A549 (cell line): ENCODE measurements around the gene HS3ST3A1.

Source experiments
- CTCF ChIP-seq: fragments of >200 bp; sonication (Bioruptor Twin); formaldehyde crosslinking; IDR thresholded peaks from 3 replicates; pipeline ENCODE4 v1.5.1; 2016
- HOXA7 ChIP-seq: fragments of 250-450 bp; sonication (Bioruptor Pico); IDR thresholded peaks from 2 replicates; pipeline ENCODE4 v1.5.0; 2020; ENCODE audit warnings: mild to moderate bottlenecking, moderate library complexity
- PBX3 ChIP-seq: IDR thresholded peaks from 2 replicates; pipeline ENCODE4 v1.6.1; 2012
- POLR2A ChIP-seq: IDR thresholded peaks from 2 replicates; pipeline ENCODE4 v1.6.1; 2012; ENCODE audit warnings: mild to moderate bottlenecking, low read length
- SMC3 ChIP-seq: fragments of >200 bp; sonication (Bioruptor Twin); formaldehyde crosslinking; IDR thresholded peaks from 3 replicates; pipeline ENCODE4 v1.6.1; 2018; ENCODE audit warnings: inconsistent platforms

- TF ChIP-seq SMC3 (no peak), CTCF (no peak), PBX3 (no peak), POLR2A (no peak), HOXA7 (CRISPR knock-in tag) (no peak)
Measured at GRCh38 chr17:13510062-13510461, 91.7 kb downstream of the HS3ST3A1 start.
